Ramos (cell line): ENCODE data around the gene HMGN2.

ENCODE experiments used
- in situ Hi-C: fragments of 300-500 bp; cut with MboI; formaldehyde crosslinking; loops from one replicate; pipeline ENCODE4 v1.14.3; 2022; ENCODE audit warnings: low sequenced_read_pairs; ENCODE audit not compliant: unreplicated experiment

The HMGN2 gene

GRCh38 chr1:26472320-26472900, at the start of gene HMGN2:
Gene HMGN2, plus strand, starts transcription at chr1:26472440. Its CDS starts 173 bp downstream, at chr1:26472613.
- in situ Hi-C loops = no loop called here

GRCh38 chr1:26429721-26430120, 42.5 kb upstream of the HMGN2 start:
- in situ Hi-C loops = no loop called here

GRCh38 chr1:26431979-26432695, 40.1 kb upstream of the HMGN2 start, which contains the start of gene DHDDS:
Gene DHDDS, plus strand, starts transcription at chr1:26432321. Its CDS starts 625 bp downstream, at chr1:26432946.
- in situ Hi-C loops = no loop called here

GRCh38 chr1:26432793-26433192, 39.4 kb upstream of the HMGN2 start:
- in situ Hi-C loops = no loop called here

- in situ Hi-C loops = no loop called here
These were observed 38.0 kb upstream of the HMGN2 start for GRCh38 chr1:26434161-26434752.

- in situ Hi-C loops = no loop called here
These were observed 34.2 kb upstream of the HMGN2 start for GRCh38 chr1:26438041-26438440.

GRCh38 chr1:26440259-26440658, 32.0 kb upstream of the HMGN2 start:
- in situ Hi-C loops = no loop called here

GRCh38 chr1:26449868-26450267, 22.4 kb upstream of the HMGN2 start:
- in situ Hi-C loops = no loop called here

- in situ Hi-C loops = no loop called here
These were observed 21.3 kb upstream of the HMGN2 start for GRCh38 chr1:26450908-26451307.

GRCh38 chr1:26452459-26453183, 19.6 kb upstream of the HMGN2 start:
- in situ Hi-C loops = no loop called here

GRCh38 chr1:26459148-26459547, 13.1 kb upstream of the HMGN2 start:
- in situ Hi-C loops = no loop called here

GRCh38 chr1:26459573-26460031, 12.6 kb upstream of the HMGN2 start:
- in situ Hi-C loops = no loop called here

- in situ Hi-C loops = no loop called here
These were observed 3.3 kb upstream of the HMGN2 start for GRCh38 chr1:26468911-26469310.

GRCh38 chr1:26469558-26469957, 2.7 kb upstream of the HMGN2 start:
- in situ Hi-C loops = no loop called here

GRCh38 chr1:26470878-26471497, 1.3 kb upstream of the HMGN2 start:
- in situ Hi-C loops = no loop called here

GRCh38 chr1:26471498-26472319, 531 bp upstream of the HMGN2 start:
- in situ Hi-C loops = no loop called here

GRCh38 chr1:26472901-26473845, 933 bp downstream of the HMGN2 start:
- in situ Hi-C loops = no loop called here

GRCh38 chr1:26474818-26475217, 2.6 kb downstream of the HMGN2 start:
- in situ Hi-C loops = no loop called here
